Calu3 (cell line): ENCODE data around the gene TCP11L2. TPM values are rescaled to one million over a fixed set of nuclear protein-coding genes. Genes with fewer than 3 reads are reported as not detected.

Source experiments
- BruUV-seq: library from RNA; stranded (reverse); fragments of 400-500 nt; replicated peaks from 2 replicates; lab custom pipeline; 2021; lab: Mats Ljungman, UMichigan
- CTCF ChIA-PET: fragments of 300-600 bp; sonication (Branson Sonifier 250); formaldehyde crosslinking; loops from one replicate; lab custom pipeline; 2022; ENCODE audit warnings: antibody characterized with exemption; lab: Charles Lee
- DNase-seq: peaks from one replicate; pipeline ENCODE4 v3.0.0; 2022
- H3K27ac Mint-ChIP-seq: one replicate; pipeline ENCODE4 v1.8.0; 2022; ENCODE audit warnings: mixed read lengths; ENCODE audit not compliant: unreplicated experiment
- H3K27me3 Mint-ChIP-seq: one replicate; pipeline ENCODE4 v1.8.0; 2022; ENCODE audit warnings: mixed read lengths; ENCODE audit not compliant: unreplicated experiment
- H3K36me3 Mint-ChIP-seq: one replicate; pipeline ENCODE4 v1.8.0; 2022; ENCODE audit warnings: mild to moderate bottlenecking, moderate library complexity, mixed read lengths; ENCODE audit not compliant: insufficient read depth, unreplicated experiment
- H3K4me1 Mint-ChIP-seq: one replicate; pipeline ENCODE4 v1.8.0; 2022; ENCODE audit warnings: mild to moderate bottlenecking, low read depth, mixed read lengths; ENCODE audit not compliant: unreplicated experiment
- H3K4me3 Mint-ChIP-seq: one replicate; pipeline ENCODE4 v1.8.0; 2022; ENCODE audit warnings: mild to moderate bottlenecking, low read depth, moderate library complexity, mixed read lengths; ENCODE audit not compliant: unreplicated experiment
- H3K9me3 Mint-ChIP-seq: one replicate; pipeline ENCODE4 v1.8.0; 2022; ENCODE audit warnings: low read depth, mixed read lengths; ENCODE audit not compliant: unreplicated experiment
- intact Hi-C: fragments of 100-400 bp; cut with micrococcal nuclease; formaldehyde crosslinking; loops from one replicate; pipeline ENCODE4 v1.10.0; 2022; ENCODE audit not compliant: unreplicated experiment
- total RNA-seq: library from RNA; stranded (reverse); gene quantifications from 2 replicates; pipeline ENCODE4 v1.2.3, GENCODE V29; 2022
- TF ChIP-seq, protein P1 (sequence below): fragments of 200-600 bp; IDR thresholded peaks from one replicate; pipeline ENCODE4 v1.8.0; 2022; ENCODE audit warnings: antibody characterized with exemption; ENCODE audit not compliant: unreplicated experiment

The TCP11L2 gene
- total RNA-seq, 1 experiment from 2014 or later, result 37.7 TPM

DNA sequence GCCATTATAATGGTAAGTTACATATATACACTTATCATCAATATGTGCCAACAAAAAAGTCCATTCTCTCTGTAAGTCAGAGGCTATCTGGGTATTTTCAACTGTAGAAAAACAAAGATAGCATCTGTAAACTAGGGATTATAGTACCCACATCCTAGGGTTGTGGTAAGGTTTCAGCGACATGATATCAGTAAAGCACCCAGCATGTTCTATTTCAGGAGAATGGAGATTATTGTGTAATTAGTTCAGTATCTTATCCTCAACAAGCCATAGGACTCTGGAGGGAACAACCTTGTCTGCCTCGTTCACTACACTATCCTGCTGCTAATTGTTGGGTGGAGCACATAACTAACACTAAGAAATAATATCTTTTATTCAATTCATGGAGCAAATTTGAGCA, 35.0 kb upstream of the TCP11L2 start:
- no TSS peak for BruUV-seq
- CTCF ChIA-PET, result no interaction called here
- no peaks in the 10 kb centered on the region for H3K36me3 Mint-ChIP-seq

DNA sequence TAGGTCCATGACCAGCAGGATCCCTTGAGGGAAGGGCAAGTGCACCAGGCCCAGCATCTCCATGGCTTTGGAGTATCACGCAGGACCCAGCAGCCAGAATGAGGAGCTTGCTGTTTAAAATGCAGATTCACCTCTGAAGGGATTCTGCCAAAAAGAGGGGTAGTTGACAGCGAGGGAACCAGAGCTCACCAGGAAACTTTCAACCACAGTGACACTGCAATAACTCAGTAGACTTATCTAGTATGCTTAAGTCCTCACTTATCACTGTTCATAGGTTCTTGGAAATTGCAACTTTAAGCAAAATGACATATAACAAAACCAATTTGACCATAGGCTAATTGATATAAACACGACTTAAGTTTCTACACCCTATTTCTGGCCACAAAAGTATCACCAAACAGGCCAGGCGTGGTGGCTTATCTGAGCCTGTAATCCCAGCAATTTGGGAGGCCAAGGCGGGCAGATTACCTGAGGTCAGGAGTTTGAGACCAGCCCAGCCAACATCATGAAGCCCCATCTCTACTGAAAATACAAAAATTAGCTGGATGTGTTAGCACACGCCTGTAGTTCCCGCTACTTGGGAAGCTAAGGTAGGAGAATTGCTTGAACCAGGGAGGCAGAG, 33.3 kb upstream of the TCP11L2 start:
- no peak for DNase-seq
- no peaks in the 10 kb centered on the region for H3K4me1 Mint-ChIP-seq
- no peaks in the 10 kb centered on the region for H3K36me3 Mint-ChIP-seq
- no peaks in the 10 kb centered on the region for H3K9me3 Mint-ChIP-seq
- intact Hi-C loops, result no loop called here
- TF ChIP-seq, protein P1, sequence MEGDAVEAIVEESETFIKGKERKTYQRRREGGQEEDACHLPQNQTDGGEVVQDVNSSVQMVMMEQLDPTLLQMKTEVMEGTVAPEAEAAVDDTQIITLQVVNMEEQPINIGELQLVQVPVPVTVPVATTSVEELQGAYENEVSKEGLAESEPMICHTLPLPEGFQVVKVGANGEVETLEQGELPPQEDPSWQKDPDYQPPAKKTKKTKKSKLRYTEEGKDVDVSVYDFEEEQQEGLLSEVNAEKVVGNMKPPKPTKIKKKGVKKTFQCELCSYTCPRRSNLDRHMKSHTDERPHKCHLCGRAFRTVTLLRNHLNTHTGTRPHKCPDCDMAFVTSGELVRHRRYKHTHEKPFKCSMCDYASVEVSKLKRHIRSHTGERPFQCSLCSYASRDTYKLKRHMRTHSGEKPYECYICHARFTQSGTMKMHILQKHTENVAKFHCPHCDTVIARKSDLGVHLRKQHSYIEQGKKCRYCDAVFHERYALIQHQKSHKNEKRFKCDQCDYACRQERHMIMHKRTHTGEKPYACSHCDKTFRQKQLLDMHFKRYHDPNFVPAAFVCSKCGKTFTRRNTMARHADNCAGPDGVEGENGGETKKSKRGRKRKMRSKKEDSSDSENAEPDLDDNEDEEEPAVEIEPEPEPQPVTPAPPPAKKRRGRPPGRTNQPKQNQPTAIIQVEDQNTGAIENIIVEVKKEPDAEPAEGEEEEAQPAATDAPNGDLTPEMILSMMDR, result no peak
- no TSS peak for BruUV-seq
- no peaks in the 10 kb centered on the region for H3K27me3 Mint-ChIP-seq
- CTCF ChIA-PET, result interaction anchor here (0.7 kb wide), 1 partner anchor 9 kb away, joined by 4 read pairs; no protein-coding TSS in a partner anchor
- no peak overlapping the region for H3K27ac Mint-ChIP-seq
- no peak overlapping the region for H3K4me3 Mint-ChIP-seq

More for the DNA sequence above, 35.0 kb upstream of the TCP11L2 start:
- Mint-ChIP-seq H3K27ac (no peak overlapping the region), H3K4me3 (no peak overlapping the region), H3K4me1 (no peaks in the 10 kb centered on the region), H3K27me3 (no peaks in the 10 kb centered on the region), H3K9me3 (no peaks in the 10 kb centered on the region)
- intact Hi-C loops, result no loop called here
- TF ChIP-seq, protein P1, result no peak
- DNase-seq, result no peak

DNA sequence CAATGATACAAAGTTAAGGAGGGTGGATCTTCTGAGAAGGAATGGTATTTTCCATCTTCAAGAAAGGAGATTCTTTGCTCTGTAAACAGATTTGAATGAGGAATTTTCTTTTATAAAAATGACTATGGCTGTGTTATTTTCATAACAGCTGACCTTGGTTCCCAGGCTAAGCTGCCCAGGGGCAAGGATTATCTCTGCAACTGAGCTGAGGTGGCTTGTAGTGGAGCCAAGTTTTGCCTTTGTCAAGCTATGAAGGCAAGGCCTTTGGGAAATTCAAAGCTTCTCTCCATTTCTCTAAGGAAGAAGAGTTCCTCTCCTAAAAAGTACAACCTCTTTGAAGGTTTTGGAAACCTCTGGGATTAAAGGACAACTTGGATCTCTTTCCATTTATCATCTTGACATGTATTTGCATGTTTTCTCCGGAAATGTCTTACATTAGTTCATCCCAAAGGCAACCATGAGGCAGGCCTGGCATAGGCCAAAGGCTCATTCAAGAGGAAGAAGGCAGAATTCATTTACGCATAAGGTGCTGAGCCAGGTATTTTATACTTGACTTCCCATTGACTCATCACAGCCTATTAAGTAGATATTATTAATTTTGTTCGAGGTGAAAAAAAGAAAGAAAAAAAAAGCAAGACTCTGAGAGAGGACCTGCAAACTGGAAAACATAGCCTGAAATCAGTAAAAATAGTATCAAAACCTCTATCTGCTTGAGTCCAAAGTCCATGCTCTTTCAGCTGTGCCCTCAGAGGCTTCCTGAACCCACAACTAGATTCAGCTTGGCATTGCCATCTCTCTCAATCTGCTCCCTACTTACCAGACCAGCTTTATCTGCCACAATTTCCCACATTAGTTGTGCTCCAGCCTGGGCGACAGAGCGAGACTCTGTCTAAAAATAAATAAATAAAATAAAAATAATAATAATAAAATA, 30.7 kb upstream of the TCP11L2 start:
- BruUV-seq, result no TSS peak
- intact Hi-C loops, result no loop called here
- H3K27me3 Mint-ChIP-seq, result no peaks in the 10 kb centered on the region
- H3K27ac Mint-ChIP-seq, result no peak overlapping the region
- no peak for DNase-seq
- TF ChIP-seq, protein P1, result no peak
- no peak overlapping the region for H3K4me3 Mint-ChIP-seq
- H3K36me3 Mint-ChIP-seq, result no peaks in the 10 kb centered on the region
- no peaks in the 10 kb centered on the region for H3K9me3 Mint-ChIP-seq
- H3K4me1 Mint-ChIP-seq, result peaks cover 13% of the 10 kb centered on the region
- CTCF ChIA-PET, result no interaction called here

DNA sequence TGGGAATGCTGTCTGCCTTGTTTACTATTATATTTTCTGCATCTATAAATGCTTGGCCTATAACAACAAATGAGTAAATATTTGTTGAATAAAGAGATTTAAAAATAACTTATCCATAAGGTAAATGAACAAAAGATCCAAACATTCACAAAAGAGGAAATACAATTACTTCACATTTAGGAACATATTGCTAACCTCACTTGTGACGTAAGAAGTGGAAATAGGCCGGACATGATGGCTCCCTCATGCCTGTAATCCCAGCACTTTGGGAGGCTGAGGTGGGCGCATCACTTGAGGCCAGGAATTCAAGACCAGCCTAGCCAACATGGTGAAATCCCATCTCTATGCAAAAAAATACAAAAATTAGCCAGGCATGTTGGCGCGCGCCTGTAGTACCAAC, 29.0 kb upstream of the TCP11L2 start:
- Mint-ChIP-seq H3K9me3 (no peaks in the 10 kb centered on the region), H3K27me3 (no peaks in the 10 kb centered on the region), H3K27ac (no peak overlapping the region), H3K36me3 (no peaks in the 10 kb centered on the region), H3K4me1 (peaks cover 29% of the 10 kb centered on the region), H3K4me3 (no peak overlapping the region)
- no peak for DNase-seq
- intact Hi-C loops, result no loop called here
- CTCF ChIA-PET, result interaction anchor here (0.9 kb wide), 1 partner anchor 16 kb away, joined by 3 read pairs; no protein-coding TSS in a partner anchor
- BruUV-seq, result no TSS peak
- TF ChIP-seq, protein P1, result no peak
